GM18867 (cell line): Measurements from ENCODE around the gene MOGAT3.

Experiments used
- ATAC-seq: cut with Tn5 transposase; IDR thresholded peaks from one replicate; pipeline ENCODE4 v1.9.1; 2021; ENCODE audit warnings: mild to moderate bottlenecking, moderate library complexity; ENCODE audit not compliant: unreplicated experiment

MOGAT3 gene

GRCh38 chr7:101173752-101174244 is 27.0 kb downstream of the MOGAT3 start:
- peak; percentile 38 for ATAC-seq

- no peak for ATAC-seq
These were observed 27.7 kb downstream of the MOGAT3 start for GRCh38 chr7:101172854-101173751.

GRCh38 chr7:101172005-101172853 is 28.6 kb downstream of the MOGAT3 start:
- ATAC-seq = no peak

- ATAC-seq = no peak
These were observed 29.4 kb downstream of the MOGAT3 start for GRCh38 chr7:101171442-101171837.

- ATAC-seq = no peak
These were observed 30.0 kb downstream of the MOGAT3 start for GRCh38 chr7:101170617-101171441.

GRCh38 chr7:101169838-101170551 is 30.8 kb downstream of the MOGAT3 start:
- ATAC-seq = no peak

GRCh38 chr7:101169110-101169837 is 31.6 kb downstream of the MOGAT3 start:
- ATAC-seq = no peak

- ATAC-seq = no peak
These were observed 32.3 kb downstream of the MOGAT3 start for GRCh38 chr7:101168412-101169049.

- no peak for ATAC-seq
These were observed 33.0 kb downstream of the MOGAT3 start for GRCh38 chr7:101167645-101168411.

- no peak for ATAC-seq
These were observed 33.8 kb downstream of the MOGAT3 start for GRCh38 chr7:101166909-101167644.

GRCh38 chr7:101166648-101166908 is 34.3 kb downstream of the MOGAT3 start:
- ATAC-seq = no peak

GRCh38 chr7:101165958-101166647 is 34.7 kb downstream of the MOGAT3 start:
- ATAC-seq = no peak

GRCh38 chr7:101165075-101165957 is 35.5 kb downstream of the MOGAT3 start, which contains the start of gene VGF:
TSS of gene VGF (minus strand) at chr7:101165569. CDS start at chr7:101164843, 726 bp downstream.
- peak; percentile 81 for ATAC-seq

GRCh38 chr7:101164071-101164840 is 36.6 kb downstream of the MOGAT3 start:
- no peak for ATAC-seq
